ENCODE data around the gene EMP2.

EMP2 gene

GRCh38 chr16:10629592-10629963, 49.2 kb upstream of the EMP2 start:
- Histone ChIP-seq H3K4me1 (ENCODE audit: control insufficient read depth, insufficient read depth, low read length) (no peaks in the 10 kb centered on the region), H3K36me3 (ENCODE audit: control insufficient read depth in 2 of 2, insufficient read depth in 1 of 2, low read length in 2 of 2) (no peaks in the 10 kb centered on the region), H3K4me3 (ENCODE audit: low read depth, low read length) (no peak overlapping the region), H3K9me3 (ENCODE audit: control insufficient read depth, insufficient read depth, low read depth, low read length) (no peaks in the 10 kb centered on the region), H3K27ac (ENCODE audit: extremely low read depth, low read depth, low read length) (no peak overlapping the region)
- CTCF ChIA-PET = interaction anchor here (0.6 kb wide), 2 partner anchors 30 to 32 kb away, joined by 3 read pairs; no protein-coding TSS in a partner anchor
- TF ChIP-seq ZNF138 (tag by site-specific recombination; IDR thresholded peaks at IDR 0.05; ENCODE audit: borderline replicate concordance) = no peak
- POLR2A ChIA-PET = no interaction called here

GRCh38 chr16:10625595-10626357, 45.4 kb upstream of the EMP2 start:
- no peak overlapping the region for H3K4me3 ChIP-seq (ENCODE audit: low read depth, low read length)
- POLR2A ChIA-PET = no interaction called here
- CTCF ChIA-PET = no interaction called here
- no peak overlapping the region for H3K27ac ChIP-seq (ENCODE audit: extremely low read depth, low read depth, low read length)
- no peaks in the 10 kb centered on the region for H3K36me3 ChIP-seq (ENCODE audit: control insufficient read depth in 2 of 2, insufficient read depth in 1 of 2, low read length in 2 of 2)
- TF ChIP-seq ZNF555 (tag by site-specific recombination; conservative IDR thresholded peaks at IDR 0.05) (no peak), ZNF423 (tag by site-specific recombination; IDR thresholded peaks at IDR 0.05) (no peak), ZNF174 (tag by site-specific recombination; IDR thresholded peaks at IDR 0.05) (no peak), SETDB1 (IDR thresholded peaks at IDR 0.05; ENCODE audit: insufficient read length, low read length) (peak; percentile 47), ZNF514 (tag by site-specific recombination; IDR thresholded peaks at IDR 0.05) (no peak), ZNF560 (tag by site-specific recombination; IDR thresholded peaks at IDR 0.05; ENCODE audit: borderline replicate concordance) (no peak), ZNF621 (tag by site-specific recombination; IDR thresholded peaks at IDR 0.05) (no peak)
- H3K9me3 ChIP-seq (ENCODE audit: control insufficient read depth, insufficient read depth, low read depth, low read length) = no peaks in the 10 kb centered on the region
- H3K4me1 ChIP-seq (ENCODE audit: control insufficient read depth, insufficient read depth, low read length) = no peaks in the 10 kb centered on the region

- CTCF ChIA-PET = interaction anchor here (0.6 kb wide), 1 partner anchor 329 kb away, joined by 3 read pairs; no protein-coding TSS in a partner anchor
- Histone ChIP-seq H3K4me1 (ENCODE audit: control insufficient read depth, insufficient read depth, low read length) (no peaks in the 10 kb centered on the region), H3K27ac (ENCODE audit: extremely low read depth, low read depth, low read length) (no peak overlapping the region)
Observed at GRCh38 chr16:10624527-10624926, 44.1 kb upstream of the EMP2 start.

GRCh38 chr16:10623059-10623458, 42.7 kb upstream of the EMP2 start:
- POLR2A ChIA-PET = no interaction called here
- CTCF ChIA-PET = no interaction called here
- no peak overlapping the region for H3K4me3 ChIP-seq (ENCODE audit: low read depth, low read length)
- TF ChIP-seq ZNF146 (tag by site-specific recombination; IDR thresholded peaks at IDR 0.05) = no peak
- no peak for TF ChIP-seq ATF2 (tag by site-specific recombination; IDR thresholded peaks at IDR 0.05; ENCODE audit: low read depth)
- 0 out of 2 replicates have a peak, but pooled peaks have one; percentile 24 for TF ChIP-seq ZNF121 (tag by site-specific recombination; IDR thresholded peaks at IDR 0.05)
- no peak overlapping the region for H3K27ac ChIP-seq (ENCODE audit: extremely low read depth, low read depth, low read length)
- no peaks in the 10 kb centered on the region for H3K36me3 ChIP-seq (ENCODE audit: control insufficient read depth in 2 of 2, insufficient read depth in 1 of 2, low read length in 2 of 2)
- no peaks in the 10 kb centered on the region for H3K9me3 ChIP-seq (ENCODE audit: control insufficient read depth, insufficient read depth, low read depth, low read length)
- H3K4me1 ChIP-seq (ENCODE audit: control insufficient read depth, insufficient read depth, low read length) = no peaks in the 10 kb centered on the region

More at GRCh38 chr16:10624527-10624926, 44.1 kb upstream of the EMP2 start:
- Histone ChIP-seq H3K9me3 (ENCODE audit: control insufficient read depth, insufficient read depth, low read depth, low read length) (no peaks in the 10 kb centered on the region), H3K36me3 (ENCODE audit: control insufficient read depth in 2 of 2, insufficient read depth in 1 of 2, low read length in 2 of 2) (no peaks in the 10 kb centered on the region), H3K4me3 (ENCODE audit: low read depth, low read length) (no peak overlapping the region)
- peak; percentile 95 for TF ChIP-seq SCRT2 (tag by site-specific recombination; IDR thresholded peaks at IDR 0.05)
- no peak for TF ChIP-seq ZNF629 (tag by site-specific recombination; IDR thresholded peaks at IDR 0.05)
- TF ChIP-seq ZNF610 (tag by site-specific recombination; IDR thresholded peaks at IDR 0.05; ENCODE audit: borderline replicate concordance) = no peak
- TF ChIP-seq SCRT1 (tag by site-specific recombination; IDR thresholded peaks at IDR 0.05; ENCODE audit: borderline replicate concordance) = peak; percentile 43; the same call in 1 of the 2 replicates
- no peak for TF ChIP-seq AEBP2 (tag by site-specific recombination; IDR thresholded peaks at IDR 0.05; ENCODE audit: borderline replicate concordance)
- POLR2A ChIA-PET = no interaction called here
